GM20431 (cell line): ENCODE data around the gene ZNF689.

Experiments
- in situ Hi-C: fragments of 300-500 bp; cut with MseI, MboI; formaldehyde crosslinking; loops from one replicate; pipeline ENCODE4 v1.15.0; 2020; ENCODE audit warnings: low sequenced_read_pairs; ENCODE audit not compliant: unreplicated experiment

ZNF689 gene

GRCh38 chr16:30567991-30568638 lies 42.1 kb downstream of the ZNF689 start:
- in situ Hi-C loops: no loop called here

- in situ Hi-C loops: no loop called here
These were observed 42.8 kb downstream of the ZNF689 start for GRCh38 chr16:30567160-30567990.

GRCh38 chr16:30566531-30566930 lies 43.7 kb downstream of the ZNF689 start:
- in situ Hi-C loops: no loop called here

- in situ Hi-C loops: no loop called here
These were observed 44.2 kb downstream of the ZNF689 start for GRCh38 chr16:30565984-30566383.

GRCh38 chr16:30565526-30565925 lies 44.7 kb downstream of the ZNF689 start:
- in situ Hi-C loops: no loop called here

GRCh38 chr16:30562021-30562420 lies 48.2 kb downstream of the ZNF689 start:
- in situ Hi-C loops: no loop called here

GRCh38 chr16:30561089-30561816 lies 48.9 kb downstream of the ZNF689 start:
- in situ Hi-C loops: no loop called here

GRCh38 chr16:30559690-30560089 lies 50.5 kb downstream of the ZNF689 start:
- in situ Hi-C loops: no loop called here

GRCh38 chr16:30558789-30559377 lies 51.3 kb downstream of the ZNF689 start:
- in situ Hi-C loops: no loop called here

- in situ Hi-C loops: no loop called here
These were observed 52.0 kb downstream of the ZNF689 start, which contains the start of gene ZNF764 for GRCh38 chr16:30557957-30558788. TSS of gene ZNF764 (minus strand) at chr16:30558374. CDS start at chr16:30558182, 192 bp downstream.

- in situ Hi-C loops: no loop called here
These were observed 52.6 kb downstream of the ZNF689 start for GRCh38 chr16:30557707-30557956.

- in situ Hi-C loops: no loop called here
These were observed 54.1 kb downstream of the ZNF689 start for GRCh38 chr16:30556125-30556473.

GRCh38 chr16:30555315-30556124 lies 54.7 kb downstream of the ZNF689 start:
- in situ Hi-C loops: no loop called here

GRCh38 chr16:30554557-30555314 lies 55.5 kb downstream of the ZNF689 start:
- in situ Hi-C loops: no loop called here

GRCh38 chr16:30553393-30553899 lies 56.7 kb downstream of the ZNF689 start:
- in situ Hi-C loops: no loop called here

- in situ Hi-C loops: no loop called here
These were observed 57.2 kb downstream of the ZNF689 start for GRCh38 chr16:30552956-30553355.
